HG03378 (cell line): ENCODE results near the gene PCBP3.
"Not testable (repeated sequence)": the region's sequence is repeated elsewhere in the genome, so short reads cannot be mapped to it uniquely, and the experiment has no call there.

Experiments
- ATAC-seq: cut with Tn5 transposase; IDR thresholded peaks from one replicate; pipeline ENCODE4 v1.9.1; 2021; ENCODE audit warnings: mild to moderate bottlenecking, moderate library complexity; ENCODE audit not compliant: unreplicated experiment

The PCBP3 gene

GRCh38 chr21:45952527-45952926, 309.0 kb downstream of the PCBP3 start:
- ATAC-seq = not testable (repeated sequence)

DNA sequence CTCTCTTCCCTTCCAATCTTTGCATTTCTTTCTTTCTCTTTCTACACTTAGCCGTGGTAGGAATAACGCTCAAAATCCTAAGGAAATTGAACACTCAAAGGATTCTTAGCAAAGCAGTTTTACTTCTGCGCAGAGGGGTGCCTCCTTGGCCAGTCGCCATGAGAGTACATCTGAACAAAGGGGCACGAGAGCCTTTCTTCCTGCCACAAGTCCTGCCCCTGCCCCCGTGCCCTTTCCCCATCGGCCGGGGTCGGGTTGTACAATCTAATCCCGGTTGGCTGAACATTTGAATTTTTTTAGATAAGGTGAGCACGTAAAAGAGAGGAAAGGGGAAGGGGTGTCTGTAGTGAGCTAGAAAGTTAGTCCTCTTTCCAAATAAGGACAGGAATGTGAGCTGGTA, 309.4 kb downstream of the PCBP3 start:
- no peak for ATAC-seq

DNA sequence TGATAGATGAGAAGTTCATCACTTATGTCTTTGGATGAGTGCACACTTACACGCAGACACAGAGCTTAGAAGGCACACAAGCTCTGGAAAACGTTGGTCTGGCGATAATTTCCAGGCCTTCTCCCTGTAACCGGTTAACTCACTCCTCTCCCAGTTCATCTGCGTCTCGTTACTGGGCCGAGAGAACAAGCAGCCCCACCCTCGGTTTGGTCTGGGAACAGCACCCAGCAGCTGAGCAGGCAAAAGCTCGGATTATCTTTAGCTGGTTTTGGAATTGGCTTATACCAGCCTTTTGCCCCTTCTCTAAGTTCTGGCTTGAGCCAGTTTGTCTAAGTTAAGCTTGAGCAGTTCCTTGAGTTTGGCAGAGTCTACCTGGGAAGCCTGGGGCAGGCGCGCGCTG, 310.7 kb downstream of the PCBP3 start:
- ATAC-seq = no peak

- no peak for ATAC-seq
These were observed 311.4 kb downstream of the PCBP3 start for GRCh38 chr21:45954921-45955320.

DNA sequence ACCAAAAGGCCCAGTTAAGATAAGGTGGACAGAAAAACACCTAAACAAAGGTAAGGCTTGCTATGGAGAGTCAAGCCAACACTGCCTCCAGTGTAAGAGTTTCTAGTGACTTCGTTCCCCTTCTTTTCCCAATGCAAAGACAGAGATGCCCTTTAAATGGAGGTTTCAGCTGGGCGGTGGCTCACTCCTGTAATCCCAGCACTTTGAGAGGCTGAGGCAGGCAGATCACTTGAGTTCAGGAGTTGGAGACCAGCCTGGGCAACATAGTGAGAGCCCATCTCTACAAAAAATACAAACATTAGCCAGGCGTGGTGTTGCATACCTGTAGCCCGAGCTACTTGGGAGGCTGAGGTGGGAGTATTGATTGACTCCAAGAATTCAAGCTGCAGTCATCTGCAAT, 314.0 kb downstream of the PCBP3 start:
- ATAC-seq = no peak

DNA sequence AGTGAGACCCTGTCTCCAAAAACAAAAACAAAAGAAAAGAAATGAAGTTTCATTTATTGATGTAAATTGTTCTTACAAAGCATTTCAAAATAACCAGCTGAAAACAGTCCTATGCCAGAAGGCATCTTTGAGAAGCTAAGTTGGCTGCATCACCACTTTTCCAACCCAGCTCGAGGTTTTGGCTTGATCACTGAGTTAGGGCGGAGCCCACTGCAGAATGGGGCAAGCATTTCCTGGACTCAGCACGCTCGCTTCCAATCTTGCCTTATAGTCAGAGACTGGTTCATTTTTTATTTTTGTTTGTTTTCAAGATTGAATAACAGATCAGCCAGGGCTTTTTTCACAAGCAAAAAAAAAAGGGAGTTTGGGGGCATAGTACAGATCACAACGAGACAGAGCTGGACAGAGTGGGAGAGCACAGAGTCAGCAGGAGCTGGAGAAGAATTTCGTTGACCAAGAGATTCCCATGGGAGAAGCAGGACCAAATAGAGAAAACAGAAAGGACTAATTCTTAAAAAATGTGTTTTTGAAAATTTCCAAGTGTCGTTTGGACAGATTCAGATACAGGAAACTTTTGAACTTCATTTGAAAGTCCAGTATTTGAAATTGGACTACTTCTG, 314.6 kb downstream of the PCBP3 start:
- ATAC-seq = no peak

- ATAC-seq = no peak
These were observed 315.7 kb downstream of the PCBP3 start for GRCh38 chr21:45959182-45959581.

DNA sequence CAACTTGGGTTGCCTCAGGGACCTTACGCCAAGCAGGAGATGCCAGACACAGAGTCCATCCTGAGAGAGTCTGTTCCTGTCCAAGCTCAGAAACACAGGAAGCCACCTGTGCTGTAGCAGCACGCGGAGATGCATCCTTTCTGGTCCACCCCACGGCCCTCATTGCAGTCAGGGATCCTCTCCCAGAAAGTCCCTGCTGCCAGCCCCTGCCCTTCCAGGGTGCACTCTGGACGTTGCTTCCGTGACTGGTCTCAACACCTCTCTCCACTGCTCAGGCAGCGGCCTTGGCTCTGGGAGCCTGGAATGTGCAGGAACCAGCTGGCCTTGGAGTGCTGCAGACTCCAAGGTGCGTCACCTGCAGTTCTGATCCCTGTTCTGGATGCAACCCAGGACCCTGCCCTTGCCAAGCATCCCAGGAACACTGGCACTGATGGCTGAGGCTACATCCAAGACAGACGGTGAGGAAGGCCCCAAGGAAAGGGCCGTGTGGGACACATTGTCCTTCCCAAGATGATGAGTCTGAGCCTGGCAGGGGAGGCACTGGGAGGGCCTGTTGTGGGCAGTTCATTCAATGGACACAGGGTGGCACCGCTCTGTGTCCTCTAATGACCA, 316.4 kb downstream of the PCBP3 start:
- ATAC-seq = no peak

DNA sequence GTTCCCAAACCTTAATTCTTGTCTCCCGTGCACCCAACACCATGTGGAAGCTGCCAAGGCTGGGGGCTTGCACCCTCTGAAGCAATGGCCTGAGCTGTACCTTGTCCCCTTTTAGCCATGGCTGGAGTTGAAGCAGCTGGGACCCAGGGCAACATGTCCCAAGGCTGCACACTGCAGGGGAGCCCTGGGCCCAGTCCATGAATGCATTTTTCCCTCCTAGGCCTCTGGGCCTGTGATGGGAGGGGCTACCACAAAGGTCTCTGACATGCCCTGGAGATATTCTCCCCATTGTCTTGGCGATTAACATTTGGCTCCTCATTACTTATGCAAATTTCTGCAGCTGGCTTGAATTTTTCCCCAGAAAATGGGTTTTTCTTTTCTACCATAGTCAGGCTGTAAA, 317.9 kb downstream of the PCBP3 start:
- ATAC-seq = not testable (repeated sequence)

- ATAC-seq = no peak
These were observed 319.2 kb downstream of the PCBP3 start for GRCh38 chr21:45962531-45963231.

DNA sequence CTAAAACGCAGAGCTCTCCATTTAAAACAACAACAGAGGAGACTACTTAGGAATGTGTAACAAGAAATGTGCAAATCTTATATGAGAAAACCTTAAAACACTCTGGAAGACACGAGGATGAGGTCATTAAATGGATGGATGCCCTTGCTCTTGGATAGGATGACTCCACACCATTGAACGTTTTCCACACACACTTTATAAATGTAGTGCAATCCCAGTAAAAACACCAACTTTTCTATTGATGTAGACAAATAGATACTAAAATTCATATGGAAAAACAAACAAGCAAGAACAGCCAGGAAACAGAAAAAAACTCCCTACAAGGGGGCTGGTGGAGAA, 319.7 kb downstream of the PCBP3 start:
- ATAC-seq = no peak

- ATAC-seq = no peak
These were observed 321.1 kb downstream of the PCBP3 start for GRCh38 chr21:45964649-45965048.

DNA sequence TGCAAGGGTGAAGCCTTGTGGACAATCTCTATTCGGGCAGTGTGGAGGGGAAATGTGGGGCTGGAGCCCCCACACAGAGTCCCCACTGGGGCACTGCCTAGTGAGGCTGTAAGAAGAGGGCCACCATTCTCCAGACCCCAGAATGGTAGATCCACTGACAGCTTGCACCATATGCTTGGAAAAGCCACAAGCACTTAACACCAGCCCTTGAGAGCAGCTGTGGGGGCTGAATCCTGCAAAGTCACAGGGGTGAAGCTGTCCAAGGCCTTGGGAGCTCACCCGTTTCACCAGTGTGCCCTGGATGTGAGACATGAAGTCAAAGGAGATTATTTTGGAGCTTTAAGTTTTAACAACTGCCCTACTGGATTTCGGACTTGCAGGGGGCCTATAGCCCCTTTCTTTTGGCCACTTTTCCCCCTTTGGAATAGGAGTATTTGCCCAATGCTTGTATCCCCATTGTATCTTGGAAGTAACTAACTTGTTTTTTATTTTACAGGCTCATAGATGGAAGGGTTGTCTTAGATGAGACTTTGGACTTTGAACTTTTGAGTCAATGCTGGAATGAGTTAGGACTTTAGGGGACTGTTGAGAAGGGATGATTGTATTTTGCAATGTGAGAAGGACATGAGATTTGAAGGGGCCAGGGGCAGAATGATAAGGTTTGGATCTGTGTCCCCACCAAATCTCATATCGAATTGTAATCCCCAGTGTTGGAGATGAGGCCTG, 321.7 kb downstream of the PCBP3 start:
- ATAC-seq = no peak

DNA sequence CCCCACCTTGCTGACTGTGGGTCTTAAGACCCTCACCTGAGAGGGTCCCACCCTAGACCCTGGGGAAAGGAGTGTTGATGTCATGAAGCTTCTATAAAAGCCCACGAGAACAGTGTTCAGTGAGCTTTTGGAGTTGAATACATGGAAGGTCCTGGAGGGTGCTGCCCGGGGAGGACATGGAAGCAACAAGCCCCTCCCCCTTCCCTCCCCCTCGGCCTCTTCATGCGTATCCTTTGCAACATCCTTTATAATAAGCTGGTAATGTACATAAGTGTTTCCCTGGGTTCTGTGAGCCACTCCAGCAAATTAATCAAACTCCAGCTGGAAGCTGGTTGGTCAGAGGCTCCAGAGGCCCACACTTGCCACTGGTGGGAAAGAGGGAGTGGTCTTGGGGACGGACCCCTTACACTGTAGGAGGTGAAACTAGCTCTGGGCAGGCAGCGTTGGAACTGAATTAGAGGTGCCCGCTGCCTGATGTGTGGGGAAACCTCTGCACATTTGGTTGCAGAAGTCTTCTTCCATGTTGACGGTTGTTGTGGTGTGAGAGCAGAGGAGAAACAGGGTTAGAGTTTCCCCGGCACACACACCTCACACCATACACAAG, 323.4 kb downstream of the PCBP3 start:
- no peak for ATAC-seq

GRCh38 chr21:45969921-45970673, 326.6 kb downstream of the PCBP3 start:
- ATAC-seq = no peak

- ATAC-seq = no peak
These were observed 327.4 kb downstream of the PCBP3 start for GRCh38 chr21:45970674-45971615.

- no peak for ATAC-seq
These were observed 328.3 kb downstream of the PCBP3 start for GRCh38 chr21:45971616-45972352.

- ATAC-seq = no peak
These were observed 328.8 kb downstream of the PCBP3 start for GRCh38 chr21:45972353-45972715.
